Tibial nerve (tissue), 4 donors: ENCODE data around the gene INPP4B. TPM values are rescaled to one million over a fixed set of nuclear protein-coding genes. Genes with fewer than 3 reads are reported as not detected.

Experiments used
- DNase-seq, 2 donors: peaks; one replicate each; pipeline ENCODE4 v3.0.0-alpha.2; 2019; ENCODE audit warnings: low spot score in 2 of 2
- H3K27ac ChIP-seq, 4 donors: fragments of 200-600 bp; sonication (generic) in 3 of 4; one replicate each; pipeline ENCODE4 v1.5.1; 2017 to 2019; ENCODE audit warnings: mild to moderate bottlenecking in 1 of 4
- H3K27me3 ChIP-seq, 2 donors: fragments of 200-600 bp; sonication (generic) in 1 of 2; one replicate each; pipeline versions ENCODE4 v1.5.1 to v1.6.0; 2017 to 2019
- H3K36me3 ChIP-seq, 3 donors: fragments of 200-600 bp; sonication (generic); one replicate each; pipeline ENCODE4 v1.5.1; 2018 to 2019
- H3K4me1 ChIP-seq, 4 donors: fragments of 200-600 bp; sonication (generic) in 3 of 4; one replicate each; pipeline ENCODE4 v1.5.1; 2017 to 2019
- H3K4me3 ChIP-seq, 4 donors: fragments of 200-600 bp; sonication (generic) in 3 of 4; one replicate each; pipeline ENCODE4 v1.5.1; 2017 to 2019; ENCODE audit warnings: mild to moderate bottlenecking in 1 of 4, moderate library complexity in 1 of 4
- H3K9me3 ChIP-seq, 4 donors: fragments of 200-600 bp; sonication (generic) in 3 of 4; one replicate each; pipeline ENCODE4 v1.5.1; 2017 to 2019
- EP300 ChIP-seq, 2 donors: sonication (generic); formaldehyde crosslinking; IDR thresholded peaks; one replicate each; pipeline ENCODE4 v1.6.1; 2017; ENCODE audit warnings: antibody characterized with exemption in 2 of 2, mild to moderate bottlenecking in 1 of 2
- POLR2A ChIP-seq, 2 donors: fragments of 450-650 bp; IDR thresholded peaks; one replicate each; pipeline ENCODE4 v1.6.1; 2017; ENCODE audit warnings: antibody characterized with exemption in 2 of 2, mild to moderate bottlenecking in 2 of 2, moderate library complexity in 2 of 2
- WGBS, 2 donors: methylation state at CpG; one replicate each; pipeline ENCODE4 v1.1.5; 2018; 5-methylcytosine and 5-hydroxymethylcytosine counted together
- total RNA-seq, 4 donors: library from RNA; depleted of rRNA; stranded (reverse); fragments of >200 nt; gene quantifications; one replicate each; pipeline ENCODE4 v1.1.0, GENCODE V29; 2016
- TF ChIP-seq, protein P1 (sequence below), 5 experiments: fragments of 200-600 bp in 3 of 5; fragments of 450-650 bp in 2 of 5; sonication (generic) in 3 of 5; IDR thresholded peaks; one replicate each; pipeline ENCODE4 v1.5.1; 2016 to 2019; ENCODE audit warnings: antibody characterized with exemption in 5 of 5, mild to moderate bottlenecking in 3 of 5, moderate library complexity in 2 of 5

INPP4B gene
- total RNA-seq, 4 donors from 2014 or later: 16.3 to 32.4 (median 24.8) TPM

DNA sequence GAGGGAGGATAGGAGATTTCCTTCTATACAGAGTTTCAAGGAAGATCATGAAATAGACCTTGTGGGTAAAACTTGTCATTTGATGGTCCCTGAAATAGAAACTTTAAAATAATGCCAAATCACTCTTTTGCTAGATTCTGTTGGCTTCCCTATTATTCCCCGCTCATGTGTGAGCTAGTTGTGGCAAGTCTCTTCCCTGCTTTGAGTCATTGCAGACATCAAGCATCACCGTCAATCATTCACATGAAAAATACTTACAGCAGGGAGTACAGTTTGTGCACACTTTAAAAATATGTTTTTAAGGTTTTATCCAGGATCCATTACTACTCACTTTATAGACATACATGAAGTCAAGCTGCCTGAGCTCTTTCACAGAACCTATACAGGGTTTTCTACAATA is 35.2 kb upstream of the INPP4B start:
- Histone ChIP-seq H3K4me1 (no peaks in the 10 kb centered on the region), H3K27ac (no peak overlapping the region), H3K27me3 (no peaks in the 10 kb centered on the region), H3K36me3 (no peaks in the 10 kb centered on the region), H3K9me3 (peaks cover 0 to 6% (median 0%) of the 10 kb centered on the region in 4 donors), H3K4me3 (no peak overlapping the region)
- no peak for TF ChIP-seq EP300 (IDR thresholded peaks at IDR 0.05)
- TF ChIP-seq, protein P1, sequence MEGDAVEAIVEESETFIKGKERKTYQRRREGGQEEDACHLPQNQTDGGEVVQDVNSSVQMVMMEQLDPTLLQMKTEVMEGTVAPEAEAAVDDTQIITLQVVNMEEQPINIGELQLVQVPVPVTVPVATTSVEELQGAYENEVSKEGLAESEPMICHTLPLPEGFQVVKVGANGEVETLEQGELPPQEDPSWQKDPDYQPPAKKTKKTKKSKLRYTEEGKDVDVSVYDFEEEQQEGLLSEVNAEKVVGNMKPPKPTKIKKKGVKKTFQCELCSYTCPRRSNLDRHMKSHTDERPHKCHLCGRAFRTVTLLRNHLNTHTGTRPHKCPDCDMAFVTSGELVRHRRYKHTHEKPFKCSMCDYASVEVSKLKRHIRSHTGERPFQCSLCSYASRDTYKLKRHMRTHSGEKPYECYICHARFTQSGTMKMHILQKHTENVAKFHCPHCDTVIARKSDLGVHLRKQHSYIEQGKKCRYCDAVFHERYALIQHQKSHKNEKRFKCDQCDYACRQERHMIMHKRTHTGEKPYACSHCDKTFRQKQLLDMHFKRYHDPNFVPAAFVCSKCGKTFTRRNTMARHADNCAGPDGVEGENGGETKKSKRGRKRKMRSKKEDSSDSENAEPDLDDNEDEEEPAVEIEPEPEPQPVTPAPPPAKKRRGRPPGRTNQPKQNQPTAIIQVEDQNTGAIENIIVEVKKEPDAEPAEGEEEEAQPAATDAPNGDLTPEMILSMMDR (IDR thresholded peaks at IDR 0.05): no peak
- no peak for TF ChIP-seq POLR2A (IDR thresholded peaks at IDR 0.05)
- no peak for DNase-seq
- WGBS, 2 donors: 92 to 97% methylated on average over 2 of the region's 2 CpGs

- Histone ChIP-seq H3K4me3 (no peak overlapping the region), H3K27ac (no peak overlapping the region), H3K36me3 (no peaks in the 10 kb centered on the region), H3K9me3 (peaks cover 0 to 7% (median 0%) of the 10 kb centered on the region in 4 donors), H3K27me3 (no peaks in the 10 kb centered on the region), H3K4me1 (no peaks in the 10 kb centered on the region)
- DNase-seq: no peak
- TF ChIP-seq POLR2A (IDR thresholded peaks at IDR 0.05) (no peak), EP300 (IDR thresholded peaks at IDR 0.05) (no peak)
- TF ChIP-seq, protein P1 (IDR thresholded peaks at IDR 0.05): no peak
- WGBS, 2 donors: 72 to 80% methylated on average over 2 of the region's 2 CpGs
Observed at GRCh38 chr4:142875117-142875516, 29.0 kb upstream of the INPP4B start.

GRCh38 chr4:142874684-142875083 is 28.6 kb upstream of the INPP4B start:
- TF ChIP-seq, protein P1 (IDR thresholded peaks at IDR 0.05): no peak
- TF ChIP-seq EP300 (IDR thresholded peaks at IDR 0.05) (no peak), POLR2A (IDR thresholded peaks at IDR 0.05) (no peak)
- no peak for DNase-seq
- H3K27me3 ChIP-seq: no peaks in the 10 kb centered on the region
- H3K27ac ChIP-seq: no peak overlapping the region
- H3K9me3 ChIP-seq: peaks cover 0 to 7% (median 0%) of the 10 kb centered on the region in 4 donors
- WGBS, 2 donors: 100% methylated on average over 1 of the region's 1 CpG; no CpG with 5 or more reads in 1 of the 2 donors
- H3K4me3 ChIP-seq: no peak overlapping the region
- no peaks in the 10 kb centered on the region for H3K36me3 ChIP-seq
- H3K4me1 ChIP-seq: no peaks in the 10 kb centered on the region

DNA sequence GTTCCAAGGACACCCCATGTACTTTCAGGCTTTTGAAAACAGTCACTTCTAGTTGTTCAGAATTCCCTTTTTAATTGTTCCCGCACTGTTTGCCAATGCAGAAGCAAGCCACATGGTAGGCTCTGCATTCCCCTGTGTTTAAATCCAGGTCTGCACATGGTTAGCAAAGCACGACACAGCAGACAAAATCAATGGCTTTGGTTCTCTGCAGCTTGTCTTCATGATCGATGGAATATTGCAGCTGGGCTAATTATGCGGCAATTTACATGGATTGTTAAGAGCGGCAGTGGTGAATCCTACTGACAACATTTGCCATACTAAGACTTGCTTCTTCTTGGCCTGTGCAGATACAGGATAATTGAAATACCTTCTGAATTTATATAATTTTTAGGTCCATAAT is 20.6 kb upstream of the INPP4B start:
- Histone ChIP-seq H3K4me3 (no peak overlapping the region), H3K27ac (no peak overlapping the region), H3K27me3 (no peaks in the 10 kb centered on the region), H3K9me3 (no peaks in the 10 kb centered on the region), H3K36me3 (no peaks in the 10 kb centered on the region), H3K4me1 (no peaks in the 10 kb centered on the region)
- TF ChIP-seq EP300 (IDR thresholded peaks at IDR 0.05): no peak
- TF ChIP-seq, protein P1 (IDR thresholded peaks at IDR 0.05): no peak
- DNase-seq: no peak
- 85 to 92% methylated on average over 5 of the region's 5 CpGs for WGBS, 2 donors

- no peak for DNase-seq
- no peak overlapping the region for H3K27ac ChIP-seq
- H3K36me3 ChIP-seq: no peaks in the 10 kb centered on the region
- H3K9me3 ChIP-seq: no peaks in the 10 kb centered on the region
- no peaks in the 10 kb centered on the region for H3K4me1 ChIP-seq
- TF ChIP-seq POLR2A (IDR thresholded peaks at IDR 0.05) (no peak), EP300 (IDR thresholded peaks at IDR 0.05) (no peak)
- TF ChIP-seq, protein P1 (IDR thresholded peaks at IDR 0.05): no peak
- no peaks in the 10 kb centered on the region for H3K27me3 ChIP-seq
- no peak overlapping the region for H3K4me3 ChIP-seq
- 96 to 98% methylated on average over 1 of the region's 1 CpG for WGBS, 2 donors
Observed at GRCh38 chr4:142861351-142861750, 15.2 kb upstream of the INPP4B start.
